DMS114 treated with DMSO at 0.1 percent for 48 hours (cell line): ENCODE measurements around the gene RNF167.

ENCODE experiments used
- DNase-seq: peaks from one replicate; lab custom pipeline; 2025; ENCODE audit not compliant: unreplicated experiment; lab: John Stamatoyannopoulos, UW

The RNF167 gene

GRCh38 chr17:4950746-4951204 lies 10.7 kb downstream of the RNF167 start, which contains the start of gene ENO3:
TSS of gene ENO3 (plus strand) at chr17:4951119. CDS start at chr17:4951830, 711 bp downstream.
- DNase-seq: no peak

- DNase-seq: no peak
These were observed 11.4 kb downstream of the RNF167 start for GRCh38 chr17:4951486-4951885.

- no peak for DNase-seq
These were observed 13.4 kb downstream of the RNF167 start for GRCh38 chr17:4953451-4953961.

GRCh38 chr17:4955091-4955490 lies 15.0 kb downstream of the RNF167 start:
- no peak for DNase-seq

GRCh38 chr17:4956493-4957061 lies 16.5 kb downstream of the RNF167 start:
- no peak for DNase-seq

- no peak for DNase-seq
These were observed 18.0 kb downstream of the RNF167 start for GRCh38 chr17:4958102-4958501.

- no peak for DNase-seq
These were observed 19.3 kb downstream of the RNF167 start for GRCh38 chr17:4959261-4959965.

GRCh38 chr17:4960279-4960922 lies 20.3 kb downstream of the RNF167 start:
- DNase-seq: no peak

GRCh38 chr17:4965311-4965986 lies 25.4 kb downstream of the RNF167 start:
- no peak for DNase-seq

GRCh38 chr17:4966844-4967538 lies 26.9 kb downstream of the RNF167 start:
- DNase-seq: peak; percentile 87

- peak; percentile 56 for DNase-seq
These were observed 27.7 kb downstream of the RNF167 start, which contains the start of gene SPAG7 for GRCh38 chr17:4967539-4968485. TSS of gene SPAG7 (minus strand) at chr17:4967817. CDS start at chr17:4967804, 13 bp downstream.

- DNase-seq: no peak
These were observed 28.5 kb downstream of the RNF167 start for GRCh38 chr17:4968486-4969046.

- DNase-seq: no peak
These were observed 29.0 kb downstream of the RNF167 start for GRCh38 chr17:4969047-4969550.

GRCh38 chr17:4969551-4970173 lies 29.6 kb downstream of the RNF167 start:
- no peak for DNase-seq

- DNase-seq: no peak
These were observed 30.2 kb downstream of the RNF167 start for GRCh38 chr17:4970273-4970672.

GRCh38 chr17:4971826-4972225 lies 31.8 kb downstream of the RNF167 start:
- no peak for DNase-seq

- no peak for DNase-seq
These were observed 32.3 kb downstream of the RNF167 start for GRCh38 chr17:4972322-4972721.

GRCh38 chr17:4972752-4973151 lies 32.7 kb downstream of the RNF167 start:
- no peak for DNase-seq
